Measurements from ENCODE around the gene IGSF5. TPM values are rescaled to one million over a fixed set of nuclear protein-coding genes. Genes with fewer than 3 reads are reported as not detected.

IGSF5 gene
- total RNA-seq, 3 donors from 2014 or later: 0.32 to 0.98 (median 0.73) TPM

DNA sequence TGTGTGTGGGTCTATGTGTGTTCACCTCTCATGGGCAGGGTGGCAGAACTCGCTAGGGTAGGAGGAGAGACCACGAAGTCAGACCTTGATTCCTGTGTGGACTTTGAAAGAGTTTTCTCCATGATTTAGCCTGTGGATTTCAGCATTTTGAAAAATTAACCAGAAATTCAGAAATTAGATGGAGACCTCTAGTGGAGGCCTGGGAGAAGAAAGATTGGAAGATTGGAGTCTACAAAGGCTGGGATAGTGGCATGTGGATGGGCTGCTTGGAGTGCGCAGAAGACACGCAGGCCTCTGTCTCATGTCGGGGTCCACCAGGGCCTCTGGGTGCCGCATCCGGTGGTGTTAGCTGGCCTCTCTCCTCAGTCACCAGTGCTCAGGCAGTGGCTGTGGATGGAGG is 18.9 kb upstream of the IGSF5 start:
- H3K4me1 ChIP-seq: no peaks in the 10 kb centered on the region
- intact Hi-C loops (cut with DNase I; ENCODE audit: low total_unique reads): no loop called here
- H3K27ac ChIP-seq: no peak overlapping the region
- no peaks in the 10 kb centered on the region for H3K27me3 ChIP-seq
- no peak for TF ChIP-seq POLR2AphosphoS5 (IDR thresholded peaks at IDR 0.05)
- no peak for TF ChIP-seq POLR2A (IDR thresholded peaks at IDR 0.05)
- no peak for TF ChIP-seq CTCF (IDR thresholded peaks at IDR 0.05)
- H3K9me3 ChIP-seq: no peaks in the 10 kb centered on the region
- no peaks in the 10 kb centered on the region for H3K36me3 ChIP-seq
- DNase-seq (ENCODE audit: low spot score in 2 of 2): no peak
- no peak overlapping the region for H3K4me3 ChIP-seq

DNA sequence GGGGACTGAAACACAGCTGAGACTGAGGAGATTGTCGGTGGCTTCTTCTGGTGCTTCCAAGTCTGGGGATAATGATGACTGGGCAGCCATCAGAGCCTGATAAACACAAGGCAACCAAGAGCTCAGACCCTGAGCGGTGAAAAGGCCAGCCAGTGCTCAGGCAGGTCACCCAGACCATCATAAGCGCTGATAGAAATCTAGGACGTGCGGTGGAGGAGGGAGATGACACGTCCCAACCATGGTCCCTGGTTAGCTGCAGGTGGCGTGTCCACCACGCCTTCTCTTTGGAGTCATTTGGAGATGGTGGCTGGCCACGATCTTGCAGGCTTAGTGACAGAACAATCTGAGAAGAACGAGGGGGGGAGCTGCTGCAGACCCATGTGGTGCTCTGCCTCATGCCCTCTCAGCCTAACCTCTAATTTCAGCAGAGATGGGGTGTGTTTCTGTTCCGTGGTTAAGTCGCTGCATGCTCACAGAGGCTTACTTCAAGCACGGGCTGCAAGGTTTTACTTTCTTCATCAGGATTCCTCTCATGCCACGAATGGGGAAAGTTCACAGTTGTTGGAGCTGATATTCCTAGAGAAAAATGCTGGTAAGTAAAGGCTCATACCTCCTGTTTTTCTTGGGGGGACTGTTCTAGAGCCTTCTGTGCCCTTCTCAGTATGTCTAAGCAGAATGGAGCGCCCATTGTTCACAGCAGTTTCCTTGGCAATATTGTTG is 17.4 kb upstream of the IGSF5 start:
- intact Hi-C loops (cut with DNase I; ENCODE audit: low total_unique reads): no loop called here
- no peak overlapping the region for H3K27ac ChIP-seq
- TF ChIP-seq CTCF (IDR thresholded peaks at IDR 0.05) (no peak), POLR2AphosphoS5 (IDR thresholded peaks at IDR 0.05) (no peak)
- H3K36me3 ChIP-seq: no peaks in the 10 kb centered on the region
- no peak for DNase-seq (ENCODE audit: low spot score in 2 of 2)
- no peaks in the 10 kb centered on the region for H3K27me3 ChIP-seq
- H3K4me3 ChIP-seq: no peak overlapping the region
- no peaks in the 10 kb centered on the region for H3K9me3 ChIP-seq
- no peaks in the 10 kb centered on the region for H3K4me1 ChIP-seq

GRCh38 chr21:39728341-39728740 is 16.6 kb upstream of the IGSF5 start:
- no peak for DNase-seq (ENCODE audit: low spot score in 2 of 2)
- H3K27ac ChIP-seq: no peak overlapping the region
- H3K9me3 ChIP-seq: no peaks in the 10 kb centered on the region
- no peak overlapping the region for H3K4me3 ChIP-seq
- intact Hi-C loops (cut with DNase I; ENCODE audit: low total_unique reads): no loop called here
- H3K4me1 ChIP-seq: no peaks in the 10 kb centered on the region
- TF ChIP-seq CTCF (IDR thresholded peaks at IDR 0.05): no peak
- no peak for TF ChIP-seq POLR2A (IDR thresholded peaks at IDR 0.05)
- no peak for TF ChIP-seq POLR2AphosphoS5 (IDR thresholded peaks at IDR 0.05)
- H3K36me3 ChIP-seq: no peaks in the 10 kb centered on the region
- no peaks in the 10 kb centered on the region for H3K27me3 ChIP-seq

DNA sequence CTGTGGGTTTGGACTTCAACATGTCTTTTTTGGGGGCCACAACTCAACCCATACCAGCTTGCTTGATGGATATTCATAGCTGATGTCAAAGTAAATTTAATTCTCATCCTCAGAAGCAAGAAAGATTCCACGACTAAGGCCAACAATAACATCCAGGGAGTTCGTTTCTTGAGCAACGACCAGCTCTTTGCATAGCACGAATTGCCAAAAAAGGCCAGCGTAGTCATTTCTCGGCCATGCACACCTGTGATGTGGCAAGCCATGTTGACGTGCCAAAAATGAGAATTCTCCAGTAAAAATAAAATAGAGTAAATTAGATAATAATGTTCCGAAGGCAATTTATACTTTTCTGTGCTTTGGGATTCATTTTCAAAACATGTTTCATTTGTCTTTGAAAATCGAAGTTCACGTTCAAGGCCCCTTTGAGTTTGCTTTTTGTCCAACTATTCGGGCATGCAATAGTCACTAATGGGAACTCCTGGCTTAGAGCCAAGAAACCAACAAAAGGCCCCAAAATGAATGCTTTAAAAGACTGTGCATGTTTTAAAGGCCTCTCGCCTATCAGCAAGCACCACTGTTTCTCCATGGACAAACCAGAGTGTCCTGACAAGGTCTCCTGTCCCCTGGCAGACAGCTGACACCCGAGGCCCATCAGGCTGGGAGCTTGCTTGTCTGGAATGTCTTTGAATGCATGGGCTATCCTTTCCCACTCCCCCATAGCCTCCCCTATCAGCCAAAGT is 14.4 kb upstream of the IGSF5 start:
- intact Hi-C loops (cut with DNase I; ENCODE audit: low total_unique reads): no loop called here
- H3K36me3 ChIP-seq: no peaks in the 10 kb centered on the region
- no peaks in the 10 kb centered on the region for H3K27me3 ChIP-seq
- DNase-seq (ENCODE audit: low spot score in 2 of 2): no peak
- no peaks in the 10 kb centered on the region for H3K9me3 ChIP-seq
- H3K4me1 ChIP-seq: no peaks in the 10 kb centered on the region
- TF ChIP-seq CTCF (IDR thresholded peaks at IDR 0.05) (no peak), POLR2A (IDR thresholded peaks at IDR 0.05) (no peak), POLR2AphosphoS5 (IDR thresholded peaks at IDR 0.05) (no peak)
- no peak overlapping the region for H3K4me3 ChIP-seq
- no peak overlapping the region for H3K27ac ChIP-seq

- no peak overlapping the region for H3K4me3 ChIP-seq
- intact Hi-C loops (cut with DNase I; ENCODE audit: low total_unique reads): no loop called here
- no peaks in the 10 kb centered on the region for H3K9me3 ChIP-seq
- TF ChIP-seq POLR2A (IDR thresholded peaks at IDR 0.05): no peak
- TF ChIP-seq POLR2AphosphoS5 (IDR thresholded peaks at IDR 0.05): no peak
- no peak for TF ChIP-seq CTCF (IDR thresholded peaks at IDR 0.05)
- H3K27ac ChIP-seq: no peak overlapping the region
- H3K4me1 ChIP-seq: no peaks in the 10 kb centered on the region
- H3K27me3 ChIP-seq: no peaks in the 10 kb centered on the region
- H3K36me3 ChIP-seq: no peaks in the 10 kb centered on the region
- DNase-seq (ENCODE audit: low spot score in 2 of 2): no peak
These were observed 8.3 kb upstream of the IGSF5 start for GRCh38 chr21:39736716-39737115.
